ENCODE measurements around the gene RFX7.

The RFX7 gene

DNA sequence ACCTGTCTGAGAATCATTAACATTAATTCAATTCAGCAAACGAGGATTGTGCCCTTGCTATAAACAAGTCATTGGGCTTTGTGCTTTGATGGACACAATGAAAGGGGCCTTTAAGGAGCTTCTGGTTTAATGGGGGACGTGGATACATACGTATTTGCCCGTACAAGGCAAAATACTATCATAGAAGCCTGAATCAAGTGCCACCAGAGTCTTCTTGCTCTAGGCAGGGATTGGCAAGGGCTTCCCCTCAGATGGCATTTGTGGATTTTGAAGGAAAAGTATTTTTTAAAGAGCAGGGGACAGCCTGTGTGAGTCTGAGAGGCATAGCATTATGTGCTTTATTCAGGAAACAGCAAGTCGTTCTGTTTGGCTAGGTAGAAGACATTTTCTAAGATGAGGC lies 166.6 kb downstream of the RFX7 start:
- ChIA-PET CTCF (no interaction called here), POLR2A (ENCODE audit: low non-redundant PET) (no interaction called here)
- no peak for DNase-seq (ENCODE audit: low spot score)
- H3K27ac ChIP-seq: no peak overlapping the region
- TF ChIP-seq, protein P1, sequence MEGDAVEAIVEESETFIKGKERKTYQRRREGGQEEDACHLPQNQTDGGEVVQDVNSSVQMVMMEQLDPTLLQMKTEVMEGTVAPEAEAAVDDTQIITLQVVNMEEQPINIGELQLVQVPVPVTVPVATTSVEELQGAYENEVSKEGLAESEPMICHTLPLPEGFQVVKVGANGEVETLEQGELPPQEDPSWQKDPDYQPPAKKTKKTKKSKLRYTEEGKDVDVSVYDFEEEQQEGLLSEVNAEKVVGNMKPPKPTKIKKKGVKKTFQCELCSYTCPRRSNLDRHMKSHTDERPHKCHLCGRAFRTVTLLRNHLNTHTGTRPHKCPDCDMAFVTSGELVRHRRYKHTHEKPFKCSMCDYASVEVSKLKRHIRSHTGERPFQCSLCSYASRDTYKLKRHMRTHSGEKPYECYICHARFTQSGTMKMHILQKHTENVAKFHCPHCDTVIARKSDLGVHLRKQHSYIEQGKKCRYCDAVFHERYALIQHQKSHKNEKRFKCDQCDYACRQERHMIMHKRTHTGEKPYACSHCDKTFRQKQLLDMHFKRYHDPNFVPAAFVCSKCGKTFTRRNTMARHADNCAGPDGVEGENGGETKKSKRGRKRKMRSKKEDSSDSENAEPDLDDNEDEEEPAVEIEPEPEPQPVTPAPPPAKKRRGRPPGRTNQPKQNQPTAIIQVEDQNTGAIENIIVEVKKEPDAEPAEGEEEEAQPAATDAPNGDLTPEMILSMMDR (conservative IDR thresholded peaks at IDR 0.05; ENCODE audit: low read depth): no peak

DNA sequence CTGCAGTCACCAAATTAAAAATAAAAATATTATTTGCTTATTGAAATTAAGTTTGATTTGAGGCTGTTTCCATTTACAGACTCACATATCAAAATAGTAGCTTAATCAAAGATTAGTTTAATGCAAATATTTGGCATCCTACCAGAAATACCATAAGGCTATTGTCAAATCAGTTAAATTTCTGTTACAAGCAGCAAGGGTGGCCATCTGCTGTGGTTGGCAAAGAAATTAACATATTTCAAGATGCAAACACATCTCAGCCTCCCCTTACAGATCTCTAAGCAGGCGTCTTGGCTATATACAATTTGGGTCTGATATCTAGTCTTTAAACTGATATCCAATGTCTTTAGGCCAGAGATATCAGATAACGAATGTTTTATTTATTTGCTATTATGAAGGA lies 167.0 kb downstream of the RFX7 start:
- ChIA-PET CTCF (no interaction called here), POLR2A (ENCODE audit: low non-redundant PET) (no interaction called here)
- TF ChIP-seq, protein P1 (conservative IDR thresholded peaks at IDR 0.05; ENCODE audit: low read depth): no peak
- H3K27ac ChIP-seq: no peak overlapping the region
- no peak for DNase-seq (ENCODE audit: low spot score)

DNA sequence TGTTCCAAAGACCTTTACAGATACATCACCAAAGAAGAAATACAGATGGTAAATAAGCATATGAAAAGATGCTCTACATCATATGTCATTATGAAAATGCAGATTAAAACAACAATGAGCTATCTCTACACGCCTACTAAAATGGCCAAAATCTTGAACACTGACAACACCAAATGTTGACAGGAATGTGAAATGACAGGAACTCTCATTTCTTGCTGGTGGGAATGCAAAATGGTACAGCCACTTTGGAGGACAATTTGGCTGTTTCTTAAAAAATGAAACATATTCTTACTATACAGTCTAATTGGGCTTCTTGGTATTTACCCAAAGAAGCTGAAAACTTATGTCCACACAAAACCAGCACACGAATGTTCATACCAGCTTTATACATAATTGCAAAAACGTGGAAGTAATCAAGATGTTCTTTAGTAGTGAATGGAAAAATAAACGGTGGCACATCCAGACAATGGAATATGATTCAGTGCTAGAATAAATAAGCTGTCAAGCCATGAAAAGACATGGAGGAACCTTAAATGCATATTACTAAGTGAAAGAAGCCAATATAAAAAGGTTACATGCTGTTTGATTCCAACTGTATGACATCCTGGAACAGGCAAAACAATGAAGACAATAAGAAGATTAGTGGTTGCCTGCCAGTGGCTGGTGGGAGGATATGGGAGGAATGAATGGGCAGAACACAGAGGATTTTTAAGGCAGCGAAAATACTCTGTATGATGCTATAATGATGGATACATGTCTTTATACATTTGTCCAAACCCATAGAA lies 169.0 kb downstream of the RFX7 start:
- ChIA-PET CTCF (interaction anchor here (0.7 kb wide), 1 partner anchor 68 kb away, joined by 4 read pairs; no protein-coding TSS in a partner anchor), POLR2A (ENCODE audit: low non-redundant PET) (no interaction called here)
- TF ChIP-seq, protein P1 (conservative IDR thresholded peaks at IDR 0.05; ENCODE audit: low read depth): no peak
- H3K27ac ChIP-seq: no peak overlapping the region
- no peak for DNase-seq (ENCODE audit: low spot score)

DNA sequence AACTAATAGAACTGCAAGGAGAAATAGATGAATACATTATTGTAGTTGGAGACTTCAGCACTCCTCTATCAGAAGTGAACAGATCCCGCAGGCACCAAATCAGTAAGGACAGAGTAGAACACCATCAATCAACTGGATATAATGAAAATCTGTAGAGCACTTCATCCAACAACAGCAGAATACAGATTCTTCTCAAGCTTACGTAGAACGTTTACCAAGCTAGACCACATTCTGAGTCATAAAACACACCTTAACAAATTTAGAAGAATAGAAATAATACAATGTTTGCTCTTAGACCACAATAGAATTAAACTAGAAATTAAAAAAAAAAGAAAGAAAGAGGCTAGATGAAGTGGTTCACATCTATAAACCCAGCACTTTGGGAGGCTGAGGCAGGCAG lies 179.5 kb downstream of the RFX7 start:
- no peak overlapping the region for H3K27ac ChIP-seq
- POLR2A ChIA-PET (ENCODE audit: low non-redundant PET): no interaction called here
- CTCF ChIA-PET: interaction anchor here (0.7 kb wide), 1 partner anchor 14 kb away, joined by 3 read pairs; no protein-coding TSS in a partner anchor
- no peak for DNase-seq (ENCODE audit: low spot score)
- TF ChIP-seq, protein P1 (conservative IDR thresholded peaks at IDR 0.05; ENCODE audit: low read depth): no peak

DNA sequence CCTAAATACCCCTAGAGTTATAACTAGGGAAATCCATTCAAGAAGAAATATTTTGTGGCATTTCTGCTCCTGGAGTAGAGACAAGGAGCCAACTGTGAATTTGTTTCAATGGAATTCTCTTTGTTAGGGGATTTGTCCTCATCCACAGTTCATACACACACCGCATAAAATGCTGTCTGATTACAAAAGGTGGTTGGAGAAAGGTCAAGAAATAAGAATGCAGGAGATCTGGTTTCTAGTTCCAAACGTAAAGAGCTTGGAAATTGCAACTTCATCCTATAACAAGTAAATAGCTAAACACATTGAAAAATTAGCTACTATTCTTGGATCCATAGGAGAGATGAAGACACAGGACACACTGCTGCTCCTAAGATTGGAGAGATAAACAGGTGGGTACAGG lies 184.0 kb downstream of the RFX7 start:
- no peak overlapping the region for H3K27ac ChIP-seq
- DNase-seq (ENCODE audit: low spot score): no peak
- CTCF ChIA-PET: no interaction called here
- POLR2A ChIA-PET (ENCODE audit: low non-redundant PET): no interaction called here
- TF ChIP-seq, protein P1 (conservative IDR thresholded peaks at IDR 0.05; ENCODE audit: low read depth): no peak

DNA sequence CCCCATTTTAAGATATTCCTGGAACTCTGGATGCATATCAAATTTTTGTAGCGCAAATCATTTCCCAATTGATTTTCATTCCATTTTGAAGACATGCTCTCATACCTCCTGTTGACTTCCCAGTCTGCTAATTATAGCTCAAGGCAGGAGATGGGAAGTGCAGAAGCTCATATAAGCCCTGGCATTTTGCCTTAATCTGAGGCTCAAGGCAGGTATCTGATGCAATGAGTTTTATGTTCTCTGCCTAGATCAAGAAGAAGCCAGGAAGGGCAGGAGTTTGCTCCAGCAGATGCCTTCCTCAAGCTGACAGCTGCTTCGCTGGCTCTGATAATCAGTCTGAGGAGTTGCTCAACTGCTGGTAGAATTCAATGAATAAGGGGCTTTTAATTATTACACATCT lies 184.7 kb downstream of the RFX7 start:
- TF ChIP-seq, protein P1 (conservative IDR thresholded peaks at IDR 0.05; ENCODE audit: low read depth): no peak
- no peak for DNase-seq (ENCODE audit: low spot score)
- POLR2A ChIA-PET (ENCODE audit: low non-redundant PET): no interaction called here
- CTCF ChIA-PET: no interaction called here
- H3K27ac ChIP-seq: no peak overlapping the region
